Fibroblast of villous mesenchyme (primary cell): ENCODE measurements around the gene RILPL2. TPM values are rescaled to one million over a fixed set of nuclear protein-coding genes. Genes with fewer than 3 reads are reported as not detected.
"Not testable (repeated sequence)": the region's sequence is repeated elsewhere in the genome, so short reads cannot be mapped to it uniquely, and the experiment has no call there.

Experiments
- DNase-seq: peaks from one replicate; pipeline ENCODE4 v3.0.0-alpha.2; 2010; ENCODE audit warnings: low read depth
- H3K4me3 ChIP-seq: 2 replicates; pipeline ENCODE4 v1.5.1; 2011; ENCODE audit warnings: low read depth, mild to moderate bottlenecking, low read length
- total RNA-seq: library from RNA; depleted of rRNA; stranded (reverse); fragments of >200 nt; gene quantifications from 2 replicates; pipeline ENCODE4 v1.2.3, GENCODE V29; 2012
- TF ChIP-seq, protein P1 (sequence below): IDR thresholded peaks from 2 replicates; pipeline ENCODE4 v1.5.1; 2012; ENCODE audit warnings: low read depth, mild to moderate bottlenecking, low read length; ENCODE audit not compliant: insufficient read depth

The RILPL2 gene
- total RNA-seq, 1 donor = 5.6 TPM

DNA sequence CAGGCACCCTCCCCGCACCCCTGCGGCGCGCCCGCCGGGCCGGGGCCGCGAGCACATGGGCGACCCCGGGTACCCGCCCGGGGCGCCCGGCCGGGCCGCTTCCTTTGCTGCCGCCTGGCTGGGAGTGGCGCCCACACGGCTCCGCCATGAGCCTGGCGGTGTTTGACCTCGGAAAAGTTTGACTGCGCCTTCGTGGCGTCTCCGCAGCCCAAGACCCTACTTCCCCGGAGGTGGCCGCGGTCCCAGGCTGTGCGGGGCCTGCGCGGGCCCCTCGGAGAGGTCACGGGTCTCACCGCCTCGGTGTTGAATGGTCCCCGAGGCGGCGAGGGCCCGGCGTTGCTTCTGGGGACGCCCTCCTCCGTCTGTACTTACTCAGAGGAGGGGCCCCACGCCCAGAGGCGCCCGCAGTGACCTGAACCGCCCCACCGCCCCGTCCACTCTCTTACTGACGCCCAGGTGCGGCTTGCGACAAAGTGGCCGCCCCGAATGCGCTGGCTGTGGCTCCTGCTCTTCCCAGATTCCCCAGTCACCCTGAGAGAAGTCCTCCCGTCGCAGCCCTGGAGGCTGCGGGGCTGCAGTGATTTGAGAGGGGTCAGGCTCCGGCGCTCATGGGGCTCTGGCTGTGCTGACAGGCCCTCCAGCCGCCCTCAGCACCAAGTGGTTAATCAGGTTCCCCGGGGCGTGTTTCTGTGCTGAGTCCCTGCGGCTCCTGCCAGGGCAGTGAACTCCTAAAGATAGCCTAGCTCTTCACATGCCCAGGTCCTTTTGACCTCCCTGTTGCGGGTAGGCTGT is 46.7 kb downstream of the RILPL2 start:
- DNase-seq = peak; percentile 30
- TF ChIP-seq, protein P1, sequence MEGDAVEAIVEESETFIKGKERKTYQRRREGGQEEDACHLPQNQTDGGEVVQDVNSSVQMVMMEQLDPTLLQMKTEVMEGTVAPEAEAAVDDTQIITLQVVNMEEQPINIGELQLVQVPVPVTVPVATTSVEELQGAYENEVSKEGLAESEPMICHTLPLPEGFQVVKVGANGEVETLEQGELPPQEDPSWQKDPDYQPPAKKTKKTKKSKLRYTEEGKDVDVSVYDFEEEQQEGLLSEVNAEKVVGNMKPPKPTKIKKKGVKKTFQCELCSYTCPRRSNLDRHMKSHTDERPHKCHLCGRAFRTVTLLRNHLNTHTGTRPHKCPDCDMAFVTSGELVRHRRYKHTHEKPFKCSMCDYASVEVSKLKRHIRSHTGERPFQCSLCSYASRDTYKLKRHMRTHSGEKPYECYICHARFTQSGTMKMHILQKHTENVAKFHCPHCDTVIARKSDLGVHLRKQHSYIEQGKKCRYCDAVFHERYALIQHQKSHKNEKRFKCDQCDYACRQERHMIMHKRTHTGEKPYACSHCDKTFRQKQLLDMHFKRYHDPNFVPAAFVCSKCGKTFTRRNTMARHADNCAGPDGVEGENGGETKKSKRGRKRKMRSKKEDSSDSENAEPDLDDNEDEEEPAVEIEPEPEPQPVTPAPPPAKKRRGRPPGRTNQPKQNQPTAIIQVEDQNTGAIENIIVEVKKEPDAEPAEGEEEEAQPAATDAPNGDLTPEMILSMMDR = no peak
- H3K4me3 ChIP-seq = peak overlapping the region; percentile 71

DNA sequence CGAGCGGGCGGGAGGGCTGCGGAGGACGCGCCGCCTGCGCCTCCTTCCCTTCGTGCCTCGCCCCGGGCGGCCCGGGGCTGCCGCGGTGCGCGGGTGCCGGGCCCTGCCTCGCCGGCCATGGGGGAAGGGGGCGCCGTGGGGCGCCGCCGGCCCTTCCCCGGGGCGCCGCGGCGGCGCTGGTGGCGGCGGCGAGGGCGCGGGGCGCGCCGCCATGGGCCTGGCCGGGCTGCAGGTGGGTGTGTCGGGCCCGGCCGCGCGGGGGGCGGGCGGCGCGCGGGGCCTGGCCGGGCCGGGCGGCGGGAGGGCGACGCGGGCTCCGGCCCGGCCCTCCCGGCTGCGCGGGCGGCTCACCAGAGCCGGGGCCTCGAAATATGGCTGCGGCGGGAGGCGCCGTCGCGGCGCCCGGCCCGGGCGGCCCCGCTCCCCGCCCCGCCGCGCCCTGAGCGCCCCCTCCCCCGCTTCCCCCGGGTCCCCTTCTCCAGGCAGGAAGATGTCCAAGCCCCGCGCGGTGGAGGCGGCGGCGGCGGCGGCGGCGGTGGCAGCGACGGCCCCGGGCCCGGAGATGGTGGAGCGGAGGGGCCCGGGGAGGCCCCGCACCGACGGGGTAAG is 47.4 kb downstream of the RILPL2 start:
- H3K4me3 ChIP-seq = peak overlapping the region; percentile 71
- DNase-seq = no peak
- TF ChIP-seq, protein P1 = no peak

DNA sequence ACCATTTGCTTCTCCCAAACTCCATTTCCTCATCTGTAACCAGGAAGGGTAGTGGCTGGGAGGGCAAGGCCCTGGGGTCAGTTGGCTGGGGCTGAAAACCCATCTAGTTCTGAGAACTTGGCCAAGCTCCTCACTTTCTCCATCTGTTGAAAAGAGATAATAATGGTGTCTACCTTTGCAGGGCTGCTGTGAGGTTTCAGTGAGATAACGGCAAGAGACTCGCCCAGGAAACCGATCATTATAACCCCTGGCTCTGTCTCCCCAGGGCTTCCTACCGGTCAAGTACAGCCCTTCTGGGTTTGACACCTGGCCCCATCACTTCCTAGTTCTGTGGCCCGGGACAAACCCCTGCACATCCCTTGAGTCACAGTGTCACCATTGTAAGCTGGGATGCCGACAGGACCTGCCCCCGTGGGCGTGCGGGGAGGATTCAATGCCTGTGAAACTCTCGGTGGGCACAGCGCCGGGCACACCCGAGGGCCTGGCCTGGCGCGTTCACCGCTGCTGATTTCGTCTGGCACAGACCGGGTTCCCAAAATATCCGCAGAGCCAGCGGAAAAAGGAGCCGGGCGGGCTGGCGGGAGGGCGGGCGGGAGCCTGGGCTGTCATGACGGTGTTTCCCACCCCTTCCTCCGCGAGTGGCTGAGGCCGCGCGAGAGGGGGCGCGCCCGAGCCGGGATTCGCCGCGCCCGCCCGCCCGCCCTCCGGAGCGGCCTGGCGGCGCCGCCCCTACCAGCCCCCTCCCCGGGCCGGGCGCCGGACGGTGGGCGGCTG is 48.1 kb downstream of the RILPL2 start:
- DNase-seq = peak; percentile 68
- peak overlapping the region; percentile 71 for H3K4me3 ChIP-seq
- TF ChIP-seq, protein P1 = no peak

DNA sequence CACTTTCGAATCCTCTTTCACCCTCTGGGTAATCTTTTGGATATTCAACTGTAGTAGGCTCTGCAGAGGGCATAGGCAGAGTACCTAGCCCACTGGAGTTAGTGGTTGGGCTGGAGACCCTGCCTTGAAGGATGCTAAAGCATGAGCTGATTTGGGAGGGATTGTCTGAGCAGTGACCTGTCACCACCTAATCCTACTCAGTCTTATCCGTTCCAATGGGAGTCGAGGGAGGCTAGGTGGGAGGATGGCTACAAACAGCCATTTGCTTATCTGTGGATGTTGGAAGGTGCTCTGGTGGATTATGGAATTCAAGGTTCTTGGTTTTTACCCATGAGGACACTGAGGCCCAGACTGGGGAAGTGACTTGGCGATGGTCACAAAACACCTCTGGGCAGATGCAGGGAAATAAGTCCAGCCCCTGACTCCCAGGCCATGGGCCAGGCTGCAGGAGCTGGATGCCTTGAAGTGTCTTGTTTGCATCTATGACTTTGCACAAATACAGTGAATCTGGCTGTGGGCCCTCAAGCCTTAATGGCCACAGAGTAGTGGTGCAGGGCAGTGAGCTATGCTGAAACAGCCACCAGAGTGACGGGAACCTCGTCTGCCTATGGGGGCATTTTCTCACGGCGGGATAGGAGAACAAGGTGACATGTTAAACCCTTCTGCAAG is 48.8 kb downstream of the RILPL2 start:
- no peak for DNase-seq
- TF ChIP-seq, protein P1 = no peak
- peak overlapping the region; percentile 71 for H3K4me3 ChIP-seq

DNA sequence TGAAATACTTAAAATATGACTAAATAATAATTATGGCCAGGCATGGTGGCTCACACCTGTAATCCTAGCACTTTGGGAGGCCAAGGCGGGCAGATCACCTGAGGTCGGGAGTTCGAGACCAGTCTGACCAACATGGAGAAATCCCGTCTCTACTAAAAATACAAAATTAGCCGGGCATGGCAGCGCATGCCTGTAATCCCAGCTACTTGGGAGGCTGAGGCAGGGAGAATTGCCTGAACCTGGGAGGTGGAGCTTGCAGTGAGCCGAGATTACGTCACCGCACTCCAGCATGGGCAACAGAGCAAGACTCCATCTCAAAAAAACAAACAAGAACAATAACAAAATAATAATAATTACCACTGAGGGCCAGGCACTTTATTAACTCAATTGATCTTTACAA is 50.9 kb downstream of the RILPL2 start:
- not testable (repeated sequence) for DNase-seq, H3K4me3 ChIP-seq

DNA sequence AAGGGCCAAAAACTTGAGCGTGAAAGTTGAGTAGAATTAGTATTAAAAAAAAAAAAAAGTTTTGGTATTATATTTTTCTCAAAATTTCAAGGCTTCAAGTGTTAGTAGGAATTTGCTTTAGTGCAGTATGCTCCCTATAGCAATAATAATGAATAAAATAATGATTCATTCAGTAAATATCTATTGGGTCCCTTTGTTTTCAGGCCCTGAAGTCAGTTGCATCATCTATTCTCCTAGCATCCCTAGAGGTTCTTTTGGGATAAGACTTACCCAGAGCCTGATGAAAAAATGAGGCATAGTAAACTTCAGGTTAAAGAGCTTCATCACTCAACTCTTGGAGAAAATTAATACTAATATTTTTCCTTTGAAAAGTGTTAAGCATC is 51.5 kb downstream of the RILPL2 start:
- peak overlapping the region; percentile 71 for H3K4me3 ChIP-seq
- TF ChIP-seq, protein P1 = no peak

More for the DNA sequence above, 51.5 kb downstream of the RILPL2 start:
- no peak for DNase-seq
